ENCODE data around the gene P2RX2. TPM values are rescaled to one million over a fixed set of nuclear protein-coding genes. Genes with fewer than 3 reads are reported as not detected.

P2RX2 gene
- total RNA-seq, 1 donor from 2014 or later = not detected

GRCh38 chr12:132669166-132669879 is 50.7 kb downstream of the P2RX2 start:
- ATAC-seq (no peak), DNase-seq (ENCODE audit: low spot score) (no peak)
- intact Hi-C loops (cut with DNase I) = no loop called here

Small RNA genes within 50 kb of the gene (microRNA-seq; reads per million reads assigned to microRNA genes)
- not detected for gene MIR6763

Other genes with a start within 250 kb of the P2RX2 start
- 43.7 TPM for gene FBRSL1, start 128.6 kb upstream of the P2RX2 start, total RNA-seq
- gene LRCOL1, start 8.2 kb upstream of the P2RX2 start, total RNA-seq = not detected
- gene POLE, start 68.6 kb downstream of the P2RX2 start, total RNA-seq = 39.2 TPM
- gene PXMP2, start 68.8 kb downstream of the P2RX2 start, total RNA-seq = 18.3 TPM
- 12.1 TPM for gene PGAM5, start 92.1 kb downstream of the P2RX2 start, total RNA-seq
- 55.9 TPM for gene ANKLE2, start 143.1 kb downstream of the P2RX2 start, total RNA-seq
- 60.6 TPM for gene GOLGA3, start 210.1 kb downstream of the P2RX2 start, total RNA-seq